T-helper 17 cell (primary cell): Measurements from ENCODE around the gene ZNF513. TPM values are rescaled to one million over a fixed set of nuclear protein-coding genes. Genes with fewer than 3 reads are reported as not detected.

ENCODE experiments used
- total RNA-seq, 4 donors: library from RNA in 2 of 4; stranded (reverse) in 2 of 4; gene quantifications; one replicate each; pipeline ENCODE4 v1.2.3 and lab custom pipeline; 2022 to 2026

Gene ZNF513
- total RNA-seq, 2 donors from 2014 or later, result 22.4 to 24.6 TPM

Other genes with a start within 250 kb of the ZNF513 start
- gene PREB, start 246.1 kb downstream of the ZNF513 start, total RNA-seq, result 10 to 100 TPM; 25.6 to 27.1 TPM
- gene PRR30, start 241.3 kb downstream of the ZNF513 start, total RNA-seq, result not detected
- not detected for gene TCF23, start 231.7 kb downstream of the ZNF513 start, total RNA-seq
- gene ATRAID, start 168.7 kb downstream of the ZNF513 start, total RNA-seq, result 10 to 100 TPM; 59.7 to 76.8 TPM
- gene SLC5A6, start 168.5 kb downstream of the ZNF513 start, total RNA-seq, result 100 to 1,000 TPM; 147 to 190 TPM
- 10 to 100 TPM; 27.2 to 30.0 TPM for gene CAD, start 163.4 kb downstream of the ZNF513 start, total RNA-seq
- gene SLC30A3, start 117.7 kb downstream of the ZNF513 start, total RNA-seq, result under 1 TPM in 1 of 2 donors, not detected in 1; 0.13 TPM
- not detected for gene DNAJC5G, start 105.3 kb downstream of the ZNF513 start, total RNA-seq
- gene TRIM54, start 98.3 kb downstream of the ZNF513 start, total RNA-seq, result not detected
- gene UCN, start 72.3 kb downstream of the ZNF513 start, total RNA-seq, result 1 to 10 TPM; 1.5 to 1.6 TPM
- 10 to 100 TPM; 46.5 to 48.6 TPM for gene MPV17, start 57.6 kb downstream of the ZNF513 start, total RNA-seq
- 10 to 100 TPM; 52.2 to 70.2 TPM for gene GTF3C2, start 24.0 kb downstream of the ZNF513 start, total RNA-seq
- 10 to 100 TPM; 29.8 to 33.2 TPM for gene EIF2B4, start 10.4 kb downstream of the ZNF513 start, total RNA-seq
- 10 to 100 TPM; 75.7 to 80.3 TPM for gene SNX17, start 10.1 kb downstream of the ZNF513 start, total RNA-seq
- 10 to 100 TPM; 43.6 to 50.2 TPM for gene PPM1G, start 28.9 kb upstream of the ZNF513 start, total RNA-seq
- gene NRBP1, start 47.9 kb upstream of the ZNF513 start, total RNA-seq, result 100 to 1,000 TPM; 138 to 150 TPM
- gene KRTCAP3, start 61.6 kb upstream of the ZNF513 start, total RNA-seq, result 10 to 100 TPM in 1 of 2 donors, 1 to 10 TPM in 1; 9.1 to 13.6 TPM
- 10 to 100 TPM in 1 of 2 donors, 1 to 10 TPM in 1; 7.2 to 14.1 TPM for gene IFT172, start 109.0 kb upstream of the ZNF513 start, total RNA-seq
- not detected for gene FNDC4, start 114.5 kb upstream of the ZNF513 start, total RNA-seq
- not detected for gene GCKR, start 116.1 kb upstream of the ZNF513 start, total RNA-seq
- 10 to 100 TPM; 26.4 to 28.7 TPM for gene ZNF512, start 202.3 kb upstream of the ZNF513 start, total RNA-seq
- gene CCDC121, start 248.3 kb upstream of the ZNF513 start, total RNA-seq, result 1 to 10 TPM; 1.3 TPM
- gene GPN1, start 248.3 kb upstream of the ZNF513 start, total RNA-seq, result 10 to 100 TPM; 27.6 to 27.7 TPM